CD4-positive, alpha-beta T cell (primary cell): ENCODE results near the gene DHRS1. TPM values are rescaled to one million over a fixed set of nuclear protein-coding genes. Genes with fewer than 3 reads are reported as not detected.

Source experiments
- ATAC-seq: fragments of 200-7000 bp; cut with Tn5 transposase; one replicate; pipeline ENCODE4 v1.10.0; 2022; ENCODE audit warnings: mild to moderate bottlenecking; ENCODE audit not compliant: poor library complexity
- CTCF ChIA-PET: fragments of 350-600 bp; sonication (Branson Sonifier 250); formaldehyde crosslinking; loops from one replicate; lab custom pipeline; 2021; ENCODE audit warnings: antibody characterized with exemption, inconsistent platforms; lab: Charles Lee
- POLR2A ChIA-PET: fragments of 350-600 bp; sonication (Branson Sonifier 250); formaldehyde crosslinking; loops from one replicate; lab custom pipeline; 2021; ENCODE audit warnings: antibody characterized with exemption, inconsistent platforms; lab: Charles Lee
- DNase-seq, 14 experiments: peaks; one replicate each; pipeline ENCODE4 v3.0.0-alpha.2; 2013 to 2020; ENCODE audit warnings: mixed read lengths in 2 of 14
- H3K27ac ChIP-seq, 2 donors: one replicate each; pipeline versions ENCODE4 v1.5.1 to v1.7.0; 2013; ENCODE audit warnings: low read length in 2 of 2, low read depth in 1 of 2, mild to moderate bottlenecking in 1 of 2
- H3K27me3 ChIP-seq, 2 experiments: 1 replicate in 1 of 2; 2 replicates in 1 of 2; pipeline versions ENCODE4 v1.6.1 to v1.7.0; 2013; ENCODE audit warnings: low read length in 2 of 2, control low read depth in 1 of 2, mild to moderate bottlenecking in 1 of 2, moderate library complexity in 1 of 2; ENCODE audit not compliant: insufficient read depth in 2 of 2, control insufficient read depth in 1 of 2
- H3K36me3 ChIP-seq: one replicate; pipeline ENCODE4 v1.6.1; 2013; ENCODE audit warnings: low read length, control low read depth; ENCODE audit not compliant: insufficient read depth
- H3K4me1 ChIP-seq: one replicate; pipeline ENCODE4 v1.6.1; 2013; ENCODE audit warnings: low read length, control low read depth; ENCODE audit not compliant: insufficient read depth
- H3K4me3 ChIP-seq: one replicate; pipeline ENCODE4 v1.5.1; 2013; ENCODE audit warnings: mild to moderate bottlenecking, low read length, moderate library complexity
- H3K9me3 ChIP-seq, 2 experiments: 1 replicate in 1 of 2; 2 replicates in 1 of 2; pipeline versions ENCODE4 v1.6.1 to v1.7.0; 2013; ENCODE audit warnings: low read length in 2 of 2, mild to moderate bottlenecking in 2 of 2, control low read depth in 1 of 2, moderate library complexity in 1 of 2; ENCODE audit not compliant: control insufficient read depth in 1 of 2, insufficient read depth in 1 of 2
- H3K27ac Mint-ChIP-seq: one replicate; pipeline ENCODE4 v1.8.0; 2020; ENCODE audit warnings: mixed read lengths
- H3K27me3 Mint-ChIP-seq: one replicate; pipeline ENCODE4 v1.8.0; 2021; ENCODE audit warnings: mixed read lengths
- H3K36me3 Mint-ChIP-seq: one replicate; pipeline ENCODE4 v1.8.0; 2021; ENCODE audit warnings: low read depth, mixed read lengths
- H3K4me1 Mint-ChIP-seq: one replicate; pipeline ENCODE4 v1.8.0; 2021; ENCODE audit warnings: low read depth, mixed read lengths
- H3K4me3 Mint-ChIP-seq: one replicate; pipeline ENCODE4 v1.8.0; 2020; ENCODE audit warnings: mild to moderate bottlenecking, mixed read lengths
- H3K9me3 Mint-ChIP-seq: one replicate; pipeline ENCODE4 v1.8.0; 2020; ENCODE audit warnings: mixed read lengths
- intact Hi-C, 2 experiments: fragments of 100-400 bp; cut with DNase I in 1 of 2; cut with micrococcal nuclease in 1 of 2; formaldehyde crosslinking; loops; one replicate each; pipeline versions ENCODE4 v1.15.1 to v1.9.0; 2023 to 2025; cut with DNase I, micrococcal nuclease
- total RNA-seq, 174 experiments: library from RNA in 2 of 174; stranded (reverse) in 2 of 174; gene quantifications; one replicate each; pipeline ENCODE4 v1.2.3 and lab custom pipeline; 2021 to 2026
- TF ChIP-seq, protein P1 (sequence below): fragments of 200-600 bp; IDR thresholded peaks from one replicate; pipeline ENCODE4 v1.8.0; 2022; ENCODE audit warnings: antibody characterized with exemption, mild to moderate bottlenecking

DHRS1 gene
- total RNA-seq, 2 experiments from 2014 or later = 21.5 to 23.5 TPM

GRCh38 chr14:24277606-24278321 is 21.8 kb downstream of the DHRS1 start:
- DNase-seq = peak in 2 of 14 experiments; percentile 47 to 50
- Mint-ChIP-seq H3K27ac (peak overlapping the region; percentile 81), H3K9me3 (no peaks in the 10 kb centered on the region), H3K36me3 (no peaks in the 10 kb centered on the region), H3K4me3 (no peak overlapping the region), H3K4me1 (peaks cover 49% of the 10 kb centered on the region), H3K27me3 (no peaks in the 10 kb centered on the region)
- intact Hi-C loops = no loop called here
- peaks cover 50% of the 10 kb centered on the region for H3K4me1 ChIP-seq
- no peaks in the 10 kb centered on the region for H3K27me3 ChIP-seq
- ChIA-PET CTCF (interaction anchor here (4.4 kb wide), 1 partner anchor 20 kb away, joined by 24 read pairs; the partner anchor contains the start of genes DHRS1 and NOP9), POLR2A (no interaction called here)
- H3K4me3 ChIP-seq = no peak overlapping the region
- no peaks in the 10 kb centered on the region for H3K36me3 ChIP-seq
- no peak for ATAC-seq
- no peak overlapping the region for H3K27ac ChIP-seq
- TF ChIP-seq, protein P1, sequence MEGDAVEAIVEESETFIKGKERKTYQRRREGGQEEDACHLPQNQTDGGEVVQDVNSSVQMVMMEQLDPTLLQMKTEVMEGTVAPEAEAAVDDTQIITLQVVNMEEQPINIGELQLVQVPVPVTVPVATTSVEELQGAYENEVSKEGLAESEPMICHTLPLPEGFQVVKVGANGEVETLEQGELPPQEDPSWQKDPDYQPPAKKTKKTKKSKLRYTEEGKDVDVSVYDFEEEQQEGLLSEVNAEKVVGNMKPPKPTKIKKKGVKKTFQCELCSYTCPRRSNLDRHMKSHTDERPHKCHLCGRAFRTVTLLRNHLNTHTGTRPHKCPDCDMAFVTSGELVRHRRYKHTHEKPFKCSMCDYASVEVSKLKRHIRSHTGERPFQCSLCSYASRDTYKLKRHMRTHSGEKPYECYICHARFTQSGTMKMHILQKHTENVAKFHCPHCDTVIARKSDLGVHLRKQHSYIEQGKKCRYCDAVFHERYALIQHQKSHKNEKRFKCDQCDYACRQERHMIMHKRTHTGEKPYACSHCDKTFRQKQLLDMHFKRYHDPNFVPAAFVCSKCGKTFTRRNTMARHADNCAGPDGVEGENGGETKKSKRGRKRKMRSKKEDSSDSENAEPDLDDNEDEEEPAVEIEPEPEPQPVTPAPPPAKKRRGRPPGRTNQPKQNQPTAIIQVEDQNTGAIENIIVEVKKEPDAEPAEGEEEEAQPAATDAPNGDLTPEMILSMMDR = no peak
- no peaks in the 10 kb centered on the region for H3K9me3 ChIP-seq

- no peaks in the 10 kb centered on the region for H3K36me3 ChIP-seq
- Mint-ChIP-seq H3K4me3 (no peak overlapping the region), H3K4me1 (peaks cover 56% of the 10 kb centered on the region), H3K9me3 (no peaks in the 10 kb centered on the region), H3K27me3 (no peaks in the 10 kb centered on the region), H3K27ac (peak overlapping the region; percentile 37), H3K36me3 (no peaks in the 10 kb centered on the region)
- intact Hi-C loops = no loop called here
- ChIA-PET POLR2A (no interaction called here), CTCF (no interaction called here)
- H3K9me3 ChIP-seq = no peaks in the 10 kb centered on the region
- no peak overlapping the region for H3K27ac ChIP-seq
- H3K4me1 ChIP-seq = peaks cover 56% of the 10 kb centered on the region
- DNase-seq (no peak), ATAC-seq (no peak)
- no peak overlapping the region for H3K4me3 ChIP-seq
- no peaks in the 10 kb centered on the region for H3K27me3 ChIP-seq
- TF ChIP-seq, protein P1 = no peak
Observed at GRCh38 chr14:24277071-24277470, 22.5 kb downstream of the DHRS1 start.

DNA sequence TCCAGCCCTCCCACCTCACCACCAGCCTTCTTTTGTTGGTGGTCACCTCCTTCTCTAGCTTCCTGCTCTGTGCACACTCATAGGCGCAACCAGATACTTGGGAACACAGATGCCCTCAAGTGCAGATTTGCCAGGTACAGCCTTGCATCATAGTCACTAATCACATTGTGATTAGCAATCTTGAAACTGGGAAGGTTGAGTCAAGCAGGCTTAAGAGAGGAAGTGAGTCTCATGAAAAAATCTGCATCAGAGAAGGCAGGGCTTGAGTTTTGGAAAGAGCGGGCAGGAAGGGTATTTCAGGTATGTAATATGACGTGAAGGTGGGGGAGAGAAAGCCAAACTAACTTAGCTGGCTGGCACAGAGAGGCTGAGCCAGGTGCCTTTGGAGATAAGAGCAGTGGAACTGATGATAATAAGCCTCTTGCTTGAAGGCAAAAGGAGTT is 25.5 kb downstream of the DHRS1 start:
- DNase-seq = peak in 7 of 14 experiments; percentile 13 to 83 (median 50)
- POLR2A ChIA-PET = interaction anchor here (0.8 to 1.7 kb wide), 8 partner anchors 26 to 193 kb away, joined by 3 to 19 read pairs (median 3); partner anchors contain the start of genes CBLN3, CHMP4A, CIDEB and DHRS1
- Histone ChIP-seq H3K4me3 (no peak overlapping the region), H3K9me3 (no peaks in the 10 kb centered on the region), H3K27me3 (no peaks in the 10 kb centered on the region), H3K36me3 (peaks cover 6% of the 10 kb centered on the region), H3K27ac (peak overlapping the region; percentile 37 to 54), H3K4me1 (peaks cover 58% of the 10 kb centered on the region)
- H3K27me3 Mint-ChIP-seq = no peaks in the 10 kb centered on the region
- ATAC-seq = peak; percentile 31
- H3K27ac Mint-ChIP-seq = peak overlapping the region; percentile 97
- H3K36me3 Mint-ChIP-seq = peaks cover 17% of the 10 kb centered on the region
- TF ChIP-seq, protein P1 = no peak
- peaks cover 60% of the 10 kb centered on the region for H3K4me1 Mint-ChIP-seq
- peak overlapping the region; percentile 1 for H3K4me3 Mint-ChIP-seq
- intact Hi-C loops = loop anchor here in 1 of 2 experiments (5.0 kb wide), 2 partner anchors 38 to 42 kb away; partner anchors contain the start of genes GMPR2, LTB4R, LTB4R2 and NEDD8
- no peaks in the 10 kb centered on the region for H3K9me3 Mint-ChIP-seq
- CTCF ChIA-PET = interaction anchor here (0.7 to 1.5 kb wide), 6 partner anchors 23 to 165 kb away, joined by 3 to 8 read pairs (median 4); partner anchors contain the start of genes CIDEB, LTB4R and TINF2
